K562 (cell line): ENCODE data around the gene AMN1. TPM values are rescaled to one million over a fixed set of nuclear protein-coding genes. Genes with fewer than 3 reads are reported as not detected.

Experiments
- BACH1 ChIP-seq: fragments of 200-800 bp; sonication (Bioruptor generic); IDR thresholded peaks from 2 replicates; pipeline ENCODE4 v1.6.1; 2016; ENCODE audit warnings: missing genetic modification characterization, missing compliant biosample characterization
- CREB3L1 ChIP-seq: fragments of 450-650 bp; IDR thresholded peaks from 2 replicates; pipeline ENCODE4 v1.6.1; 2014; ENCODE audit warnings: low read depth, mild to moderate bottlenecking, moderate library complexity, borderline replicate concordance
- E2F1 ChIP-seq: sonication (generic); formaldehyde crosslinking; IDR thresholded peaks from 2 replicates; pipeline ENCODE4 v1.8.1; 2023; ENCODE audit warnings: mild to moderate bottlenecking, missing genetic modification reagents, moderate library complexity
- FOXJ2 ChIP-seq: fragments of 200-800 bp; sonication (Bioruptor generic); IDR thresholded peaks from 2 replicates; pipeline ENCODE4 v1.6.1; 2016; ENCODE audit warnings: missing genetic modification characterization, missing compliant biosample characterization
- GABPB1 ChIP-seq: sonication (generic); formaldehyde crosslinking; IDR thresholded peaks from 2 replicates; pipeline ENCODE4 v1.8.0; 2022; ENCODE audit warnings: mild to moderate bottlenecking, missing genetic modification reagents
- KLF16 ChIP-seq: IDR thresholded peaks from 2 replicates; pipeline ENCODE4 v1.6.1; 2016; ENCODE audit warnings: antibody characterized with exemption
- L3MBTL2 ChIP-seq: fragments of 450-650 bp; IDR thresholded peaks from 2 replicates; pipeline ENCODE4 v1.6.1; 2016; ENCODE audit warnings: mild to moderate bottlenecking, moderate library complexity
- LEF1 ChIP-seq: fragments of 450-650 bp; IDR thresholded peaks from 2 replicates; pipeline ENCODE4 v1.6.1; 2016; ENCODE audit warnings: mild to moderate bottlenecking
- NELFE ChIP-seq: IDR thresholded peaks from 2 replicates; pipeline ENCODE4 v1.6.1; 2011; ENCODE audit warnings: mild to moderate bottlenecking; ENCODE audit not compliant: insufficient read depth, insufficient read length
- PPARD ChIP-seq: fragments of 250-450 bp; sonication (Bioruptor Pico); IDR thresholded peaks from 2 replicates; pipeline ENCODE4 v1.8.0; 2022; ENCODE audit warnings: inconsistent platforms, mild to moderate bottlenecking, moderate library complexity
- STAT5B ChIP-seq: fragments of 250-450 bp; sonication (Bioruptor Pico); IDR thresholded peaks from 2 replicates; pipeline ENCODE4 v1.8.0; 2021; ENCODE audit warnings: mild to moderate bottlenecking, inconsistent platforms
- U2AF2 ChIP-seq: fragments of 200-400 bp; formaldehyde crosslinking; optimal IDR thresholded peaks from 2 replicates; pipeline ENCODE3; 2017; ENCODE audit warnings: low read depth, mild to moderate bottlenecking, low read length
- ZMIZ1 ChIP-seq, 2 experiments: fragments of 150-350 bp in 1 of 2; IDR thresholded peaks; 2 replicates each; pipeline ENCODE4 v1.6.1; 2012 to 2016; ENCODE audit warnings: low read depth in 2 of 2, low read length in 2 of 2, mild to moderate bottlenecking in 1 of 2, moderate library complexity in 1 of 2
- ZNF143 ChIP-seq: sonication (generic); formaldehyde crosslinking; IDR thresholded peaks from 2 replicates; pipeline ENCODE4 v1.9.0; 2022; ENCODE audit warnings: mild to moderate bottlenecking, missing genetic modification reagents
- ZNF274 ChIP-seq: IDR thresholded peaks from 2 replicates; pipeline ENCODE4 v1.6.1; 2011; ENCODE audit warnings: low read depth, mild to moderate bottlenecking, low read length, moderate library complexity, borderline replicate concordance
- ZNF717 ChIP-seq: fragments of 250-450 bp; sonication (Bioruptor Pico); IDR thresholded peaks from 2 replicates; pipeline ENCODE4 v1.5.0; 2021
- polyA plus RNA-seq, 8 experiments: library from polyadenylated mRNA; depleted of rRNA in 4 of 8; stranded (reverse) in 5 of 8; unstranded in 3 of 8; fragments of >200 nt; fragmentation: Nextera tagmentation in 2 of 8; fragmentation: Illumina TruSeq in 1 of 8; extraction: Ambion mirVana in 2 of 8; extraction: Trizol in 1 of 8; gene quantifications; 2 replicates each; pipeline versions ENCODE4 v1.2.1 to v1.2.3, GENCODE V29; 2011 to 2014; ENCODE audit warnings: inconsistent platforms in 1 of 8, missing spikeins in 1 of 8
- total RNA-seq, 7 experiments: library from RNA; depleted of rRNA in 6 of 7; stranded (reverse); fragments of >200 nt in 6 of 7; fragmentation: Illumina TruSeq in 2 of 7; extraction: Trizol in 2 of 7; gene quantifications; 2 replicates each; pipeline versions ENCODE4 v1.2.1 to v1.2.3, GENCODE V29; 2011 to 2021; ENCODE audit warnings: low replicate concordance in 1 of 7
- TF ChIP-seq, protein P1 (sequence below): sonication (generic); formaldehyde crosslinking; IDR thresholded peaks from 2 replicates; pipeline ENCODE4 v1.8.1; 2023; ENCODE audit warnings: mild to moderate bottlenecking, missing genetic modification reagents
- TF ChIP-seq, protein P2 (sequence below): fragments of 450-650 bp; formaldehyde crosslinking; IDR thresholded peaks from 2 replicates; pipeline ENCODE4 v1.4.0; 2020; ENCODE audit warnings: mild to moderate bottlenecking

AMN1 gene
- total and polyA plus RNA-seq, 9 of the 15 experiments (the other 6 are each of a cell fraction or from before 2014, with no cell fraction given), result 5.2 to 27.6 (median 13.0) TPM

DNA sequence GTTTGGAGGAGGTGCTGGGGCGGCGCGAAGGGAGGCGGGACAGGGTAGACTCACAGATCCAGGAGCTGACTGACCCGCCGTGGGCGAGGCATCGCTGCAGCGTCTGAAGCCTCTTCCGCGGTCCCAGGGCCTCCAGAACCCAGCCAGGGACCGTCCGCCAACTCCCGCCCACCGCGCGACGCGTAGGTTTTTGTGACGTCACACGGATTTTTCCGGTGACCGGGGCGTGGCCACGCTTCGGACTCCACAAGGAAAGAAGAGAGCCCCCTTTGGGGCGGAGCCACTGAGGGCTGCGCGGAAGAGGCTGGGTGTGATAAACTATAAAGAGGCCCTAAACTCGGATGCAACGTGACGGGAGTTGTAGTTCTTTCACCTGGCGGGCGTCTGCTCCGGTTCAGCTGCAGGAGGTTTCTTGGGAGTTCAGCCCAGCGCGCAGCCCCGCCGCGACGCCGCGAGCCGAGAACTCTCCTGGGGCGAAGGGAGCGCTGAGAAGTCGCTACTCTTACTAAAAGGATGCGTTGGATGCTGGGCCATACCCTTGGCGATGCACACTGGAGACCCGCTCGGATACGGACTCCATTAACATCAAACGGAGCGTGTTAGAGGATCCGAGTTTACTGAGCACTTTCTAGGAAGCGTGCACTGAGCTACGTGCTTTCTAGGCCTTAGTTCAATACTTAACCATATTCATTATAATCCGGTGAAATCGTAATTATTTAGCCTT, at the start of gene AMN1 (continued):
- 0 out of 2 replicates have a peak, but pooled peaks have one; percentile 49 for TF ChIP-seq E2F1
- TF ChIP-seq KLF16, result no peak
- TF ChIP-seq FOXJ2, result no peak; the same call in 1 of the 2 replicates
- peak; percentile 89 for TF ChIP-seq ZNF143 (CRISPR knock-in tag)
- no peak for TF ChIP-seq ZNF274
- TF ChIP-seq ZMIZ1 (IDR thresholded peaks at IDR 0.05; ENCODE audit: low read depth in 2 of 2, low read length in 2 of 2), result 0 out of 4 replicates have a peak, but pooled peaks of 1 of the 2 experiments have one; percentile 51
- peak; percentile 98 for TF ChIP-seq L3MBTL2
- no peak for TF ChIP-seq LEF1
- no peak for TF ChIP-seq ZNF717 (CRISPR knock-in tag)
- no peak for TF ChIP-seq U2AF2
- TF ChIP-seq STAT5B (CRISPR knock-in tag), result no peak
- no peak for TF ChIP-seq PPARD (CRISPR knock-in tag)
- peak; percentile 77 for TF ChIP-seq GABPB1 (CRISPR knock-in tag)
- TF ChIP-seq, protein P1, sequence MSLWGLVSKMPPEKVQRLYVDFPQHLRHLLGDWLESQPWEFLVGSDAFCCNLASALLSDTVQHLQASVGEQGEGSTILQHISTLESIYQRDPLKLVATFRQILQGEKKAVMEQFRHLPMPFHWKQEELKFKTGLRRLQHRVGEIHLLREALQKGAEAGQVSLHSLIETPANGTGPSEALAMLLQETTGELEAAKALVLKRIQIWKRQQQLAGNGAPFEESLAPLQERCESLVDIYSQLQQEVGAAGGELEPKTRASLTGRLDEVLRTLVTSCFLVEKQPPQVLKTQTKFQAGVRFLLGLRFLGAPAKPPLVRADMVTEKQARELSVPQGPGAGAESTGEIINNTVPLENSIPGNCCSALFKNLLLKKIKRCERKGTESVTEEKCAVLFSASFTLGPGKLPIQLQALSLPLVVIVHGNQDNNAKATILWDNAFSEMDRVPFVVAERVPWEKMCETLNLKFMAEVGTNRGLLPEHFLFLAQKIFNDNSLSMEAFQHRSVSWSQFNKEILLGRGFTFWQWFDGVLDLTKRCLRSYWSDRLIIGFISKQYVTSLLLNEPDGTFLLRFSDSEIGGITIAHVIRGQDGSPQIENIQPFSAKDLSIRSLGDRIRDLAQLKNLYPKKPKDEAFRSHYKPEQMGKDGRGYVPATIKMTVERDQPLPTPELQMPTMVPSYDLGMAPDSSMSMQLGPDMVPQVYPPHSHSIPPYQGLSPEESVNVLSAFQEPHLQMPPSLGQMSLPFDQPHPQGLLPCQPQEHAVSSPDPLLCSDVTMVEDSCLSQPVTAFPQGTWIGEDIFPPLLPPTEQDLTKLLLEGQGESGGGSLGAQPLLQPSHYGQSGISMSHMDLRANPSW (CRISPR knock-in tag), result peak; percentile 26; the same call in 1 of the 2 replicates
- no peak for TF ChIP-seq NELFE
- TF ChIP-seq, protein P2, sequence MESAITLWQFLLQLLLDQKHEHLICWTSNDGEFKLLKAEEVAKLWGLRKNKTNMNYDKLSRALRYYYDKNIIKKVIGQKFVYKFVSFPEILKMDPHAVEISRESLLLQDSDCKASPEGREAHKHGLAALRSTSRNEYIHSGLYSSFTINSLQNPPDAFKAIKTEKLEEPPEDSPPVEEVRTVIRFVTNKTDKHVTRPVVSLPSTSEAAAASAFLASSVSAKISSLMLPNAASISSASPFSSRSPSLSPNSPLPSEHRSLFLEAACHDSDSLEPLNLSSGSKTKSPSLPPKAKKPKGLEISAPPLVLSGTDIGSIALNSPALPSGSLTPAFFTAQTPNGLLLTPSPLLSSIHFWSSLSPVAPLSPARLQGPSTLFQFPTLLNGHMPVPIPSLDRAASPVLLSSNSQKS, result no peak
- TF ChIP-seq BACH1, result no peak
- peak; percentile 89 for TF ChIP-seq CREB3L1
